Activated naive CD4-positive, alpha-beta T cell treated with anti-CD3 and anti-CD28 coated beads, Interleukin-2, amount 10 ng/mL, durations not matched to agents 7 days and 5 days (primary cell): ENCODE data around the gene SMCO2.

Experiments used
- CTCF ChIA-PET: fragments of 350-600 bp; sonication (Branson Sonifier 250); formaldehyde crosslinking; loops from one replicate; lab custom pipeline; 2021; ENCODE audit warnings: antibody characterized with exemption; lab: Charles Lee
- DNase-seq: peaks from one replicate; pipeline ENCODE4 v3.0.0-alpha.2; 2020
- H3K27ac Mint-ChIP-seq: one replicate; pipeline ENCODE4 v1.8.0; 2021; ENCODE audit warnings: mild to moderate bottlenecking, moderate library complexity, mixed read lengths
- H3K27me3 Mint-ChIP-seq: one replicate; pipeline ENCODE4 v1.8.0; 2021; ENCODE audit warnings: mild to moderate bottlenecking, mixed read lengths
- H3K36me3 Mint-ChIP-seq: one replicate; pipeline ENCODE4 v1.8.0; 2021; ENCODE audit warnings: mixed read lengths
- H3K4me1 Mint-ChIP-seq: one replicate; pipeline ENCODE4 v1.8.0; 2021; ENCODE audit warnings: mixed read lengths
- H3K4me3 Mint-ChIP-seq: one replicate; pipeline ENCODE4 v1.8.0; 2021; ENCODE audit warnings: mild to moderate bottlenecking, moderate library complexity, mixed read lengths
- H3K9me3 Mint-ChIP-seq: one replicate; pipeline ENCODE4 v1.8.0; 2021; ENCODE audit warnings: mixed read lengths

SMCO2 gene

GRCh38 chr12:27434673-27435565 is 11.6 kb upstream of the SMCO2 start:
- Mint-ChIP-seq H3K27me3 (peaks cover 11% of the 10 kb centered on the region), H3K36me3 (peaks cover 28% of the 10 kb centered on the region), H3K9me3 (peaks cover 18% of the 10 kb centered on the region), H3K27ac (no peak overlapping the region), H3K4me1 (peaks cover 58% of the 10 kb centered on the region), H3K4me3 (no peak overlapping the region)
- CTCF ChIA-PET: interaction anchor here (0.7 to 4.2 kb wide), 22 partner anchors 9 to 218 kb away, joined by 3 to 31 read pairs (median 4); partner anchors contain the start of gene PPFIBP1
- DNase-seq: peak; percentile 43

- Mint-ChIP-seq H3K9me3 (peaks cover 17% of the 10 kb centered on the region), H3K4me3 (no peak overlapping the region), H3K27me3 (peaks cover 11% of the 10 kb centered on the region), H3K4me1 (peaks cover 52% of the 10 kb centered on the region), H3K36me3 (peaks cover 26% of the 10 kb centered on the region), H3K27ac (peak overlapping the region; percentile 21)
- DNase-seq: no peak
- CTCF ChIA-PET: interaction anchor here (0.7 to 4.2 kb wide), 8 partner anchors 8 to 200 kb away, joined by 3 to 31 read pairs (median 4); partner anchors contain the start of gene PPFIBP1
These were observed 10.5 kb upstream of the SMCO2 start for GRCh38 chr12:27436029-27436428.

- H3K9me3 Mint-ChIP-seq: peaks cover 11% of the 10 kb centered on the region
- H3K36me3 Mint-ChIP-seq: peaks cover 18% of the 10 kb centered on the region
- H3K4me1 Mint-ChIP-seq: peaks cover 45% of the 10 kb centered on the region
- no peak for DNase-seq
- H3K27me3 Mint-ChIP-seq: peaks cover 11% of the 10 kb centered on the region
- CTCF ChIA-PET: interaction anchor here (1.1 to 4.2 kb wide), 5 partner anchors 15 to 199 kb away, joined by 3 to 31 read pairs (median 4); partner anchors contain the start of gene PPFIBP1
- no peak overlapping the region for H3K27ac Mint-ChIP-seq
- H3K4me3 Mint-ChIP-seq: no peak overlapping the region
These were observed 9.8 kb upstream of the SMCO2 start for GRCh38 chr12:27436768-27437167.

- no peak for DNase-seq
- H3K9me3 Mint-ChIP-seq: peaks cover 6% of the 10 kb centered on the region
- peaks cover 11% of the 10 kb centered on the region for H3K27me3 Mint-ChIP-seq
- H3K4me1 Mint-ChIP-seq: peaks cover 37% of the 10 kb centered on the region
- peaks cover 10% of the 10 kb centered on the region for H3K36me3 Mint-ChIP-seq
- H3K4me3 Mint-ChIP-seq: no peak overlapping the region
- H3K27ac Mint-ChIP-seq: no peak overlapping the region
- CTCF ChIA-PET: no interaction called here
These were observed 8.7 kb upstream of the SMCO2 start for GRCh38 chr12:27437839-27438238.

GRCh38 chr12:27447761-27448160 is 1.2 kb downstream of the SMCO2 start:
- H3K4me1 Mint-ChIP-seq: no peaks in the 10 kb centered on the region
- H3K4me3 Mint-ChIP-seq: no peak overlapping the region
- DNase-seq: no peak
- CTCF ChIA-PET: interaction anchor here (1.7 kb wide), 1 partner anchor 13 kb away, joined by 5 read pairs; no protein-coding TSS in a partner anchor
- no peak overlapping the region for H3K27ac Mint-ChIP-seq
- peaks cover 8% of the 10 kb centered on the region for H3K27me3 Mint-ChIP-seq
- H3K36me3 Mint-ChIP-seq: peaks cover 2% of the 10 kb centered on the region
- peaks cover 14% of the 10 kb centered on the region for H3K9me3 Mint-ChIP-seq

- H3K36me3 Mint-ChIP-seq: peaks cover 3% of the 10 kb centered on the region
- CTCF ChIA-PET: no interaction called here
- no peak overlapping the region for H3K27ac Mint-ChIP-seq
- H3K4me1 Mint-ChIP-seq: no peaks in the 10 kb centered on the region
- DNase-seq: no peak
- H3K9me3 Mint-ChIP-seq: peaks cover 14% of the 10 kb centered on the region
- no peak overlapping the region for H3K4me3 Mint-ChIP-seq
- H3K27me3 Mint-ChIP-seq: peaks cover 15% of the 10 kb centered on the region
These were observed 2.5 kb downstream of the SMCO2 start for GRCh38 chr12:27449026-27449425.

- peaks cover 14% of the 10 kb centered on the region for H3K9me3 Mint-ChIP-seq
- no peak for DNase-seq
- peaks cover 3% of the 10 kb centered on the region for H3K36me3 Mint-ChIP-seq
- no peak overlapping the region for H3K4me3 Mint-ChIP-seq
- no peak overlapping the region for H3K27ac Mint-ChIP-seq
- H3K27me3 Mint-ChIP-seq: peaks cover 15% of the 10 kb centered on the region
- no peaks in the 10 kb centered on the region for H3K4me1 Mint-ChIP-seq
- CTCF ChIA-PET: no interaction called here
These were observed 3.5 kb downstream of the SMCO2 start for GRCh38 chr12:27449893-27450534.

- Mint-ChIP-seq H3K36me3 (peaks cover 3% of the 10 kb centered on the region), H3K27ac (no peak overlapping the region), H3K4me1 (no peaks in the 10 kb centered on the region), H3K27me3 (peaks cover 15% of the 10 kb centered on the region), H3K4me3 (no peak overlapping the region), H3K9me3 (peaks cover 8% of the 10 kb centered on the region)
- CTCF ChIA-PET: interaction anchor here (1.4 kb wide), 1 partner anchor 15 kb away, joined by 5 read pairs; no protein-coding TSS in a partner anchor
- no peak for DNase-seq
These were observed 4.7 kb downstream of the SMCO2 start for GRCh38 chr12:27451036-27451825.

- no peak for DNase-seq
- H3K9me3 Mint-ChIP-seq: no peaks in the 10 kb centered on the region
- CTCF ChIA-PET: no interaction called here
- peaks cover 15% of the 10 kb centered on the region for H3K27me3 Mint-ChIP-seq
- peaks cover 9% of the 10 kb centered on the region for H3K36me3 Mint-ChIP-seq
- H3K4me3 Mint-ChIP-seq: no peak overlapping the region
- H3K4me1 Mint-ChIP-seq: peaks cover 10% of the 10 kb centered on the region
- H3K27ac Mint-ChIP-seq: no peak overlapping the region
These were observed 6.9 kb downstream of the SMCO2 start for GRCh38 chr12:27453421-27453820.

- DNase-seq: no peak
- H3K4me3 Mint-ChIP-seq: no peak overlapping the region
- CTCF ChIA-PET: no interaction called here
- no peak overlapping the region for H3K27ac Mint-ChIP-seq
- H3K27me3 Mint-ChIP-seq: peaks cover 7% of the 10 kb centered on the region
- H3K9me3 Mint-ChIP-seq: no peaks in the 10 kb centered on the region
- H3K36me3 Mint-ChIP-seq: peaks cover 10% of the 10 kb centered on the region
- peaks cover 26% of the 10 kb centered on the region for H3K4me1 Mint-ChIP-seq
These were observed 9.1 kb downstream of the SMCO2 start for GRCh38 chr12:27455589-27455988.

GRCh38 chr12:27456618-27457017 is 10.1 kb downstream of the SMCO2 start:
- CTCF ChIA-PET: no interaction called here
- peaks cover 36% of the 10 kb centered on the region for H3K4me1 Mint-ChIP-seq
- H3K4me3 Mint-ChIP-seq: no peak overlapping the region
- peaks cover 10% of the 10 kb centered on the region for H3K36me3 Mint-ChIP-seq
- no peak overlapping the region for H3K27ac Mint-ChIP-seq
- no peak for DNase-seq
- peaks cover 7% of the 10 kb centered on the region for H3K27me3 Mint-ChIP-seq
- no peaks in the 10 kb centered on the region for H3K9me3 Mint-ChIP-seq

GRCh38 chr12:27460471-27460978 is 14.0 kb downstream of the SMCO2 start:
- CTCF ChIA-PET: interaction anchor here (0.6 to 2.0 kb wide), 5 partner anchors 26 to 95 kb away, joined by 3 to 8 read pairs (median 4); partner anchors contain the start of gene PPFIBP1
- H3K27me3 Mint-ChIP-seq: no peaks in the 10 kb centered on the region
- H3K4me3 Mint-ChIP-seq: peak overlapping the region; percentile 65
- no peaks in the 10 kb centered on the region for H3K9me3 Mint-ChIP-seq
- H3K36me3 Mint-ChIP-seq: peaks cover 16% of the 10 kb centered on the region
- H3K27ac Mint-ChIP-seq: peak overlapping the region; percentile 89
- peak; percentile 58 for DNase-seq
- H3K4me1 Mint-ChIP-seq: peaks cover 64% of the 10 kb centered on the region

GRCh38 chr12:27462151-27462694 is 15.7 kb downstream of the SMCO2 start:
- CTCF ChIA-PET: interaction anchor here (1.4 kb wide), 1 partner anchor 26 kb away, joined by 3 read pairs; no protein-coding TSS in a partner anchor
- no peak for DNase-seq
- Mint-ChIP-seq H3K27me3 (peaks cover 4% of the 10 kb centered on the region), H3K36me3 (peaks cover 18% of the 10 kb centered on the region), H3K4me1 (peaks cover 66% of the 10 kb centered on the region), H3K27ac (peak overlapping the region; percentile 31), H3K4me3 (no peak overlapping the region), H3K9me3 (peaks cover 2% of the 10 kb centered on the region)
